HTR-8/SVneo (cell line): Measurements from ENCODE around the gene ANKS1B.
A peak's percentile ranks its signal among the peaks of the same experiment; 100 is the strongest.
"Not testable (repeated sequence)": the region's sequence is repeated elsewhere in the genome, so short reads cannot be mapped to it uniquely, and the experiment has no call there.

Source experiments
- DNase-seq: peaks from one replicate; pipeline ENCODE4 v3.0.0; 2011; ENCODE audit warnings: low spot score, mixed read lengths; ENCODE audit not compliant: insufficient read length
- FAIRE-seq: peaks from 2 replicates; lab custom pipeline; 2011; peaks lifted over from hg19 to GRCh38; lab: Jason Lieb, UNC

ANKS1B gene

GRCh38 chr12:99619389-99620158 is 365.2 kb downstream of the ANKS1B start:
- DNase-seq, result no peak
- FAIRE-seq, result peak; percentile 51

GRCh38 chr12:99618657-99619056 is 366.1 kb downstream of the ANKS1B start:
- DNase-seq (no peak), FAIRE-seq (no peak)

DNA sequence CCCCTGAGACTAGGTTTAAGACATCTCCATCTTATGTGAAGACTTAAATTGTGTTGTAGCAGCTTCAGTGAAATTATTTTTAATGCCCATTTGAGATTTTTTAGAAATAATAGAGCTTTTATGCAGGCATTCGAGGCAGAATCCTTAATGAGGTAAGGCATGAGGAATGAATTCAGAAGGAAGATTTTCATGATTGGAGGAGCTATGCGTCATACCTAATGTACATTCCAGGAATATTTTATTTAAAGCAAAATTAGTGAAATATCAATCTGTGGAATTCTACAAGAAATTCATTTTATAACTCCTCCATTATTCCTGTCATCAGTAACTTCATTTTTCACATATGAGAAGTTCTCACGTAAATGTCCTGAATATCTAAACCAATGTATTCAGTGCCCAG is 373.1 kb downstream of the ANKS1B start:
- no peak for DNase-seq
- FAIRE-seq, result no peak

DNA sequence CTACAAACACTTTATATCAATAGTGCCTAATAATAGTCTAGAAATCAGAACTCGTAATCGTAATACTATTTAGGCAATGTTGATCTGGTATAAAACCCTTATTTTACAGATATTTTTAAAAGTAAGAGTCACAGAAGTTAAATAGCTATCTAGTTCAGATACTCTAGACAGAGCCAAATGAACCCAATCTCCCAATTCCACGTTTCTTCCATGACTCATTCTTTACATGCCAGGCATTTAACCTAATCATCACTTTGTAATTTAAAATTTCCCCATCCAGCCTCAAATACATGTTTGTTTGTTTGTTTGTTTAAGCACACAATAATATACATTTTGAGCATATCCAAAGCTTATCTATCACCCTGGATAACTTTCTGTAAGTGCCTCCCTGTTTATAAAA is 373.6 kb downstream of the ANKS1B start:
- FAIRE-seq, result no peak
- no peak for DNase-seq

- FAIRE-seq (no peak), DNase-seq (no peak)
Measured at GRCh38 chr12:99609455-99610181, 375.1 kb downstream of the ANKS1B start.

DNA sequence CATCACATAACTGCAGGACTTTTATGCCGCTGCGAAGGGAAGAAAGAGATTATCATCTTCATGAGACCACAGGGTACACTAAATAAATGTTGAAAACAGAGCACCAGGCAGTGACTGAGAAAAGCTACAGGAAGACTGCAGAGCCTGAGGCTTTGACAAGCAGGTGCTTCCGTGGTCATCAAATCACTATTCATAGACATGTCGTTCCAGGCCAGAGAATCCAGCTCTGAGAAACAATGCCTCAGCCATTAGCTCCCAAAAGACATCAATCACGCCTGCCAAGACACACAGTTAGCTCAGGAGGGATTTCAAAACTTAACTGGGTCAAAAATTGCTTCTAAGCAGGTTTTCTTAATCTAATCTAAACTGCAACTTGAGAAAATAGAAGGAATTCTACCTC is 384.3 kb downstream of the ANKS1B start:
- FAIRE-seq (no peak), DNase-seq (no peak)

DNA sequence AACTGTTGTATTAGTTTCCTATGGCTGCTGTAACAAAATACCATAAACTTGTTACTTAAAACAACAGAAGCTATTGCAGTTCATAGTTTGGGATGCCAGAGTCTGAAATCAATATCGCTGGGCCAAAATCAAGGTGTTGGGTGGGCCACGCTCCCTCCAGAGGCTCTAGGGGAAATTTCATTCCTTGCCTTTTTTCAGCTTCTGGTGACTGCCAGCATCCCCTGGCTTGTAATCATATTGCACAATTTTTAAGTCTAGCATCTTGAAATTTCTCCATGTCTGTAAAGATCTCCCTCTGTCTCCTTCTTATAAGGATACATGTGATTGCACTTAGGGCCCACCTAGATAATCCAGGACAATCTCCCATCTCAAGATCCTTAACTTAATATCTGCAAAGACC is 386.0 kb downstream of the ANKS1B start:
- no peak for FAIRE-seq
- no peak for DNase-seq

DNA sequence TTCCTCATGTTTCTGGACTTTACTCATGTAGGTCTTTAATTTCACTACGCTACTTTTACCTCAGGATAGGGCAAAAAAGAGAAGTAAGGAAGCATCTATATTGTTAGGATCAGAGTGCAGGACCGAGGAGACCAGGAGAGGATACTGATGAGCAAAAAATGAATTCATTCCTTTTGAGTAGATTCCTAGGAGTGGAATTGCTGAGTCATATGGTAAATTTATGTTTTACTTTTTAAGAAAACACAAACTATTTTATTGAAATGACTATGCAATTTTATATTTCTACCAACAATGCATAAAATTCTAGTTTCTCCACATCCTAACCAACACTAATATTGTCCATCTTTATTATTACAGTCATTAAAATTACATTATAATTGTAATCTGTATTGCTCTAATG is 388.0 kb downstream of the ANKS1B start:
- FAIRE-seq, result no peak
- no peak for DNase-seq

DNA sequence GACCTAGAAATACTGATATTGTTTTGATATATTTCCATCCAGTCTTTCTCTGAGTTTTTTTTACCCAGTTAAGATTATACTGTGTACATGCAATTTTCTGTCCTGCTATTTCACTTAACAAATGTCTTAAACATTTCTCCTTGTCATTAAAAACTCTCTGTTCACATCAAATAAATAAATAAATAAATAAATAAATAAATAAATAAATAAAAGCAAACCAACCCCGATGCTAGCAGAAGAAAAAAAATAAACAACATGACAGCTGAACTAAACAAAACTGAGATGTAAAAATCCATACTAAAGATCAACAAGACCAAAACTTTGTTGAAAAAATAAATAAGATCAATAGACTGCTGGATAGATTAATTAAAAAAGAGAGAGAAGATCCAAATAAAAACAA is 407.6 kb downstream of the ANKS1B start:
- FAIRE-seq, DNase-seq: not testable (repeated sequence)

DNA sequence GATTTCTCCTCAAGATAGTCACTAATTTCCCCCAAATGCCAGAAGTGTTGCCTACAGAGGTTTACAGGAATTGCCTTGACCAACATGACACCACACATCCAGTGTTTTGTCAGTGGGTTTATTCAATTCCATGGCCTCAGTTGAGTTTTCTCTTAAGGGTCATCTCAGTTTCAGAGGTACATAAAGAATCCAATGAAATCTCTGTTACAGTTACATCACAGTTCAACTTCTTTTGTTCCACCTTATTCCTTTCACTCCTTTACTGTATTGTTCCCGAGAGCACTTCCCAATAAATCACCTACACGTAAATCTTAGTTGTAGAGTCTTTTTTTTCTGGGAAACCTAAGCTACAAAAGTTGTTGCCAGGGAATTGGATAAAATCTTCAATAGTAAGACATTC is 410.8 kb downstream of the ANKS1B start:
- no peak for FAIRE-seq
- no peak for DNase-seq

DNA sequence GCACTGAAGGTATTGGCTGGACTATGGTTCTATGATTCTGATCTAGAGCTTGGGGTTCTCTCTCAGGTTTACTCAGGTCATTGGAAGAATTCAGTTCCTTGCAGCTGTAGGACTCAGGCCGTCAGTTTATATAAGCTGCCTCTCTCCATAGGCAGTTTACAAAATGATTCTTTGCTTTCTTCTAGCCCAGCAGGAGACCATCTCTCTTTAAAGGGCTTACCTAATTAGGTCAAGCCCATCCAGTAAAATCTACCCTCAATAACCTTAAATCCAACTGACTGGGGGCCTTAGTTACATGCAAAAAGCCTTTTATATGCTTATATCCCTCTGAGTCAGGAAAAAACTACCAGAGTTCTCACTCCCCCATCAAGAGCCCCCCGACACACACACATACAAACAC is 417.7 kb downstream of the ANKS1B start:
- DNase-seq, result no peak

DNA sequence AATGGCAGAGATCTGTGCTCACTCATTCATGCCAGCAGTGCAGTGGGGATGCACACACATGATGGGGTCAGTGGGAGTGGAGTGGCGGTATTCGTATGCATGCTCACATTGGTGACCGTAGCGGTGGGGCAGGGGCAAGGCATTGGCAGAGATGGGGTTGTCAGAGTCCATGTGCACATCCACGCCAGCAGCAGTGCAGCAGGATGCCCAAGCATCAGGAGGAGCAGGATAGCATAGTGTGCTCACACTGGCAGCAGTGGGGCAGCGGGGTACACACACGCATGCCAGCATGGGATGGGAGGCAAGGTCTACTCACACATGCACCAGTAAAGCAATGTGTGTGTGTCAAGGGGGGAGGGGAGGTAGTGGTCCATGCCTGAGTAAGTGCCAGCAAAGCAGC is 426.6 kb downstream of the ANKS1B start:
- FAIRE-seq (peak; percentile 55), DNase-seq (no peak)

More for the DNA sequence above, 417.7 kb downstream of the ANKS1B start:
- FAIRE-seq, result no peak

DNA sequence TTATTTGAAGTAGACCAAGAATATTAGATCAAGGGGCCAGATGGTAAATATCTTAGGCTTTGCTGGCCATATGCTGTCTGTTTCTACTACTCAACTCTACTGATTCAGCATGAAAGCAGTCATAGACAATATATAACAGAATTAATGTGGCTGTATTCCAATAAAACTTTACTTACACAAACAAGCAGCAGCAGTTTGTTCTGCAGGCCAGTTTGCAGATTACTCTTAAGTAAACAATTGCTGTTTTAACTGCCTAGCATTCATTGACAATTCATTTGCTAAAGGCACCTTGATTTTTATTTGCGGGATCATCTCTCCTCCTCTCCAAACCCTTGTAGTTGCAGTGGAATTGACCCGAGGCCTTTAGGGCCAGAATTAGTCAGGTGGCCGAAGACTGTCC is 431.3 kb downstream of the ANKS1B start:
- no peak for DNase-seq
- FAIRE-seq, result no peak

DNA sequence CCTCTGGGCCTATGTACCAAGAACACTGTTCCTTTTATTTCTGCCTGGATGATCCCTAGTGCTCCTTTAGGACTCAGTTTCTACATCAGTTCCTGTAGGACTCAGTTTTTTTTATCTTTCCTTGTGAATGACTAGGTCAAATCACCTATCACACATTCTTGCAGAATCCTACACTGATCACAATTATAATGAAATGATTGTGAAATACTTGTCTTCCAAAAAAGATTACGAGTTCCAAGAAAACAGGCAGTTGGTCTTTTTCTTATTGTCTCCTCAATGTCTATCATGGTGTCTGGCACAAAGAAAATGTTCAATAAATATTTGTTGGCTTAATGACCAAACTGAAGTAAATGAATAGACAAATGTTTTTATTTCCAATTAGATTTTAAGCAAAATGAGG is 432.7 kb downstream of the ANKS1B start:
- DNase-seq (no peak), FAIRE-seq (no peak)

GRCh38 chr12:99549651-99550050 is 435.1 kb downstream of the ANKS1B start:
- DNase-seq (no peak), FAIRE-seq (no peak)

- DNase-seq (no peak), FAIRE-seq (no peak)
Measured at GRCh38 chr12:99549196-99549595, 435.5 kb downstream of the ANKS1B start.

DNA sequence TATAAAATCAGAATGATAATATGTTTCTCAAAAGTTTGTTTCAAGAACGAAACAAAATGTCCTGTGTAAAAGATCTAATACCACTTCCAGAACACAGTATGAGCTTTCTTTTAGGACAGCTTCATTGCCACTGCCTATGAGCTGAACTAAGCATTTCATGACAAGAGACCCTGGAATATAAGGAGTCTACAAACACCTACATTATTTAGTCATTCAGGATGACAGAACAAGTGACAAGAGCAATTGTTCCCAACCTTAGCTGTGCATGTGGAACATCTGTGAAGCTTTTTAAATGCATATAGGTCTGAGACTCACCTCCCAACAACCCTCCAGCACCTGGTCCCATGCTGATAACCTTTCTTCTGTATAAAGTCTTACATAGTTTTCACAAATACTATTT is 440.3 kb downstream of the ANKS1B start:
- no peak for FAIRE-seq
- no peak for DNase-seq

- FAIRE-seq (no peak), DNase-seq (peak; percentile 6)
Measured at GRCh38 chr12:99529966-99530365, 454.8 kb downstream of the ANKS1B start.

- DNase-seq (no peak), FAIRE-seq (no peak)
Measured at GRCh38 chr12:99528478-99528877, 456.3 kb downstream of the ANKS1B start.

DNA sequence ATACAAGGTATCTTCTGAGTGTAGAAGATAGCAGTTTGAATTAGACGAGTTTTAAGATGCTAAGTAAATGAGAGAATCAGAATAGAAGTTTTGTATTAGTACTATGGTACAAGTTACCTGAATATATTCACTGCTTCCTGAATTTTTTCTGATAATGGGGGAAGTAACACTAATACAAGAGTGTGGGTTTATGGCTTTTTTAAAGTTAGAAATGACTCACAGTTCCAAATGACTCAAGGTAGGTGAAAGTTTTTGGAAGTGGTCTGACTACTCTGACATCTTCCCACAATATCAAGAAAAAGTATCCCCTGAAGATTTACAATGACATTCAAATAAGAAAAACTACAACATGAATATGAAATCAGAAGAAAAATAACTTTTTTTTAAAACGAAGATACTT is 460.9 kb downstream of the ANKS1B start:
- no peak for DNase-seq
- no peak for FAIRE-seq

DNA sequence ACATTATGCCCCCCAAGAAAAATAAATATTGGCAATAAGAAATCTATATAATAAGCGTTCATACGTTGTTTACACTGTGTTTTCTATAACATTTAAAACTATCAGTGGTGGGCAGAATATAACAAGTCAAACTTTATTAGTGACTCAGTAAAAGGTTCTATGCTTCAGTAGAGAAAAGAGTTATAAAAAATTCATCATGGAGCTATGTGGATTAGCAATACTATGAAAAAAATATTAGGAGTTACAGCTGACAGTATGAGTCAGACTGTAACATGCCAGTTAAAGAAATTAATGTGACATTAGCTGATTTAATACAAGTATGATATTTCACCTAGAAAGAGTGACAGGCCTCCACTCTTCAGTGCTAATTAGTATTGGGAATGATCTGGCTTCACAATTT is 462.3 kb downstream of the ANKS1B start:
- FAIRE-seq, result no peak
- DNase-seq, result no peak

GRCh38 chr12:99521664-99522063 is 463.1 kb downstream of the ANKS1B start:
- FAIRE-seq (no peak), DNase-seq (no peak)
